D721Med (cell line): ENCODE data around the gene CALML5.

Experiments
- DNase-seq: peaks from one replicate; pipeline ENCODE4 v3.0.0; 2011; ENCODE audit warnings: low spot score; ENCODE audit not compliant: insufficient read length
- FAIRE-seq: peaks from 2 replicates; lab custom pipeline; 2011; peaks lifted over from hg19 to GRCh38; lab: Jason Lieb, UNC
- TF ChIP-seq, protein P1 (sequence below): IDR thresholded peaks from 2 replicates; pipeline ENCODE4 v1.5.1; 2012; ENCODE audit warnings: mild to moderate bottlenecking, control low read depth; ENCODE audit not compliant: insufficient read depth; ENCODE audit errors: missing control alignments

CALML5 gene

DNA sequence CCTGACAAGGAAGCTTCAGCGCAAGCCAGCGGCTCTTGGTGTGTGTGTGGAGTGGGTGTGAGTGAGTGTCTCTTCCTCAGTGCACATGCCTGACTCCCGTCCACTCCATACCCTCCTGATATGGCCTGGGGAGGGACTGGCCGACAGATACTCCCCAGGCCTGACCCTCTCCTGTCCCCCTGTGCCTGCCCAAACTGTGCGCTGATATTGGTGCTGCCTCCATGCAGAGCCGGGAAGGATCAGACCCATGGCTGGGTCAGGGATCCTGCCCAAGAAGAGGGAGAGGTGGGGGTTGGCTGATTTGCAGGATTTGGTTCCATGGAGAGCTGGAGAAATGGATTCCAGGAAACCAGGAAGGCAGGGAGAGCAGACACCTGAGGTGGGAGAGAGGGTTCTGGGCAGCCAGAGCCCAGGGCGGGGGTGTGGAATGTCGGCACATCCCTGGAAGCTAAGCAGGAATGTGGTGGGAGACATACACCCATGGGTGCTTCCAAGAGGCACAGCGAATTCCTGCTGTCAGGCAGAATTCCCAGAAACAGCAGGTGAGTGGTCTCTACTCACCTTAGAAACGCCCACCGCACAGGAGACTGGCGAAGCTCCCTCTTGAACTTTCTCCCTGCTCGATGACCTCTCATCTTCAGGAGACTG, 6.3 kb downstream of the CALML5 start:
- no peak for FAIRE-seq
- no peak for DNase-seq
- TF ChIP-seq, protein P1, sequence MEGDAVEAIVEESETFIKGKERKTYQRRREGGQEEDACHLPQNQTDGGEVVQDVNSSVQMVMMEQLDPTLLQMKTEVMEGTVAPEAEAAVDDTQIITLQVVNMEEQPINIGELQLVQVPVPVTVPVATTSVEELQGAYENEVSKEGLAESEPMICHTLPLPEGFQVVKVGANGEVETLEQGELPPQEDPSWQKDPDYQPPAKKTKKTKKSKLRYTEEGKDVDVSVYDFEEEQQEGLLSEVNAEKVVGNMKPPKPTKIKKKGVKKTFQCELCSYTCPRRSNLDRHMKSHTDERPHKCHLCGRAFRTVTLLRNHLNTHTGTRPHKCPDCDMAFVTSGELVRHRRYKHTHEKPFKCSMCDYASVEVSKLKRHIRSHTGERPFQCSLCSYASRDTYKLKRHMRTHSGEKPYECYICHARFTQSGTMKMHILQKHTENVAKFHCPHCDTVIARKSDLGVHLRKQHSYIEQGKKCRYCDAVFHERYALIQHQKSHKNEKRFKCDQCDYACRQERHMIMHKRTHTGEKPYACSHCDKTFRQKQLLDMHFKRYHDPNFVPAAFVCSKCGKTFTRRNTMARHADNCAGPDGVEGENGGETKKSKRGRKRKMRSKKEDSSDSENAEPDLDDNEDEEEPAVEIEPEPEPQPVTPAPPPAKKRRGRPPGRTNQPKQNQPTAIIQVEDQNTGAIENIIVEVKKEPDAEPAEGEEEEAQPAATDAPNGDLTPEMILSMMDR: no peak

DNA sequence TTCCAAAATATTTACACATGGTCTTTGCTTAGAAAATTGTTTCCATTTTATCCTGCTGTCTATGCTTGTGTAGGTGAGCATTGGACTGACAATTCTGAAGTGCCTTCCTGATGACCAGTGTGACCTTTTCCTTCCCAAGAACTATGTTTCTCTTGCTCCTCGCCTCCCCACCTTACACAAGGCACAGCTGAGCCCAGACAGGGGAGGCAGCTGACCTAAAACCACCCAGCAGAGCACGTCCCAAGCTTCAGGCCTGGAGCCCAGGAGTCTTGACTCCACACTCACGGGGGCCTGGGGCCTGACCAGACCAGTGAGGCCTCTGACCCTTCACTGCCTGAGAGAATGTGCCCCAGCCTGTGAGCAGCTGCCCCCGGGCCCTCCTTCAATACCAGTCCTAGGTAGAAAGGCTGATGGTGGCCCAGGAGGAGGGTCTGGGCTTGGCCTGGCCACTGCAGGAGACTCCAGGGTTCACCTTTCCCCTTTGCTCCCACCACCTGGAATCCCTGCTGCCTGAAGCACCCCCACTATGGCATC, 7.0 kb downstream of the CALML5 start:
- FAIRE-seq (no peak), DNase-seq (no peak)
- TF ChIP-seq, protein P1: no peak

DNA sequence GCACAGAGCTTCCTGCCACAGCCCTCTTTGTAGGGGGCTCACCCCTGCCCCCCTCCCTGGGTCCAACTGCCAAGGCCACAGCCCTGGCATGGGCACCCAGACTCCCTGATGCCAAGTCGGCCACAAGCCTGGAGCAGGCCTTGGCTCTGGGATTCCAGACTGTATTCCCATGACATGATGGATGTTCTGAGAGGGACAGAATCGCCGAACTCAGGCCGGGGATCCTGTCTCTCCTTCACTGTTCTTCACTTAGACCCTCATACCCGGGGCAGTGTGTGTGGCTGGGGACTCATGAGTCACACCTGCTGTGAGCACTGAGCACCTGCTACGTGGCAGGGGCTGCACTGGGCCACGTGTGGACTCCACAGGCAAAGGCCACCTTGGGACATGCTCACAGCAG, 7.9 kb downstream of the CALML5 start:
- TF ChIP-seq, protein P1: no peak
- DNase-seq (no peak), FAIRE-seq (no peak)

DNA sequence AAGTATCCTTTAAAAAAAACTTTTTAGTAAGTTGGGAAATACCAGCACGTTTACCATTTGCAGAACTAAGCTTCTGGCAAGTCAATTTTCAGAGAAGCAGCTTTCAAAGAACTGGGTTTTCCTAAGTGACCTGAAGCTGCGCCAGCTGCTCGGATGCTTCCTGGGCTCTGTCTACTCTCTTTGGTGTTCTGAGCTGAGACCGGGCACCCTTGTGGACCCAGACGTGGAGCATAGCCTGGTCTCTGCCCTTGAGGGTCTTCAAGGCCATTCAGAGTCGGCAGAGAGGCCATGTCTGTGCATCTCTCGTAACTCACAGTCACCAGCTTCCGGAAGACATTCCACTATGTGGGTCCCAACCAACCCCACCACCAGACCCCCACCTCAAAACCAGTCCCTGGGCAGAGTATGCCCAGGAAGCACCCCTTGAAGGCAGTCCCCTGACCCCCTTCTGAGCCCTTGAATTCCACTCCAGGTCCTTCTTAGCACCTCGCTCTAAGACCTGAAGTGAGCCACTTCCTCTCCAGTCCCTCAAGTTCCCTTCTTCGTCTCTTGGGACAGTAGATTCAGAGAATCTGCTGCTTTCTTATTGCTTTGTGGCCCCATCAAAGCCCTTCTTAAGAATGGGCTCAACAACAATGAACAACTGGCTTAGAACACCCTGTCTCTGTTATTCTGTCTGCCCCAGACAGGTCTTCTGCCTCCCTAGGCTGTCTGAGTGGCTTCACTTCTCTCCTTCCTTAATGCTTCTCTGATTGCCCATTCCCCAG, 8.5 kb downstream of the CALML5 start:
- FAIRE-seq (no peak), DNase-seq (no peak)
- TF ChIP-seq, protein P1: no peak

DNA sequence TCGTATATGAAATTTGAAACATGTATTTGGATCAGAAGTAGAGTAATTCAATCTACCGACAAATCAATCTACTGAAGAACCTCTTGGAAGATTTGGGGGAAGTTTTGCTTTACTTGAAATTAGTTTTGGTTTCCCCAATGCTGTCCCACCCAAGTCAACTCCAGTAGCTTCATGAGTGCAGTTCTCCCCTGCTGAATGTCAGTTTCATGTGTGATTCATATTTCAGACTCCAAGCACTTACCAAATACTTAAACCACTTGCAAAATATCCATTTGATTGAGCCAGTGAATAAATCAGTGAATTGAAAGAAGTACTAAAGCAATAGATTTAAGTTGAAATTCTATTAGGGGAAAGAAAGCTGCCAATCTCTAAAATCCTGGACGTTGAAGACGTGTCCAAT, 9.3 kb downstream of the CALML5 start:
- TF ChIP-seq, protein P1: no peak
- no peak for FAIRE-seq

DNA sequence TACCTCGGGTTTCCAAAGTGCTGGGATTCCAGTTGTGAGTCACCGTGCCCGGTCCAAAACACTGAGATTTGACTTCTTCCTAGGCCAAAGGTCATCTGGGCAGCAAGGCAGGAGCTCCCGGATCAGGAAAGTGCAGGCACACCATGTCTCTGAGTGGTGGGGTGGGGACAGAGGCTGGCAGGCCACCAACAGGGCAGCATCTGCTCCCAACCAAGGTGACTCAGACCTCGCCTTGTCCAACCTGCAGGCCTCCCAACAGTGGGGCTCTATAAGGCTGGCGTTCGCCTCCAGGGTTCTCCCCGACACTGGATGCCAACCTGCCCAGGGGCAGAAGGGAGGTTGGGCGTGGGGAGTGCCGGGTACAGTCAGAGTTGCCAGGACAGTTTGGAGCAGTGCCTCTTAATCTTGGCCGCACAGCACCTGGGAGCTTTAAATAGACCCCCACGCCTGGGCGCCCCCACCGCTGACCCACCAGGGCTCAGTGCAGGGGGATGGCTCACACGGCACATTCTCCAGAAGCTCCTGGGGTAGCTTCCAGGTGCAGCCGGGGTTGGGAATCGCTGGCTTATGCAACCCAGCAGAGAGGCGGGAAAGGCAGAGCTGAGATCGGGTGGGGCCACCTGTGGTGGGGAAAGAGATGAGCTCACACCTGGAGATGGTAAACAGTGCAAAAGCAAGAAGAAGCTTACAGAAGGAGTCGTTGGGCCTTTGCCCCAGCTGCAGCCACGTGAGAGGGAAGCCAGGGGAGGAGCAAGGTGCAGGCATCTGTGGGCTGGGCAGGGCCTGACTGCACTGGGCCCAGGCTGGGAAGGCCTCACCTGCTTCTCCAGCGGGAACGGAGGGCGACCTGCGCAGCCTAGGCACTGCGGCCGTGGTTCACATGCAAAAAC, 10.9 kb downstream of the CALML5 start:
- FAIRE-seq: no peak
- TF ChIP-seq, protein P1: no peak
- no peak for DNase-seq

More for the DNA sequence above, 9.3 kb downstream of the CALML5 start:
- DNase-seq: no peak
